Cardiac muscle cell (in vitro differentiated cells and primary cell): ENCODE data around the gene SPCS2. TPM values are rescaled to one million over a fixed set of nuclear protein-coding genes. Genes with fewer than 3 reads are reported as not detected.

Experiments used
- DNase-seq, 2 donors: peaks; one replicate each; pipeline versions ENCODE4 v3.0.0 to v3.0.0-alpha.2; 2010 to 2017; ENCODE audit warnings: low read depth in 1 of 2, low spot score in 1 of 2
- H3K27ac ChIP-seq: fragments of 200-600 bp; sonication (generic); 2 replicates; pipeline ENCODE4 v1.5.1; 2016
- H3K27me3 ChIP-seq: fragments of 200-600 bp; sonication (generic); 2 replicates; pipeline ENCODE4 v1.6.0; 2016; ENCODE audit warnings: control low read depth
- H3K36me3 ChIP-seq: fragments of 200-600 bp; sonication (generic); 2 replicates; pipeline ENCODE4 v1.5.1; 2016; ENCODE audit warnings: control low read depth
- H3K4me1 ChIP-seq: fragments of 200-600 bp; sonication (generic); 2 replicates; pipeline ENCODE4 v1.8.1; 2017; ENCODE audit warnings: low read depth, mild to moderate bottlenecking, mixed run types
- H3K4me3 ChIP-seq: fragments of 200-600 bp; sonication (generic); 2 replicates; pipeline ENCODE4 v1.5.1; 2016; ENCODE audit warnings: mild to moderate bottlenecking
- H3K9me3 ChIP-seq: fragments of 200-600 bp; sonication (generic); 2 replicates; pipeline ENCODE4 v1.5.1; 2017; ENCODE audit warnings: low read depth, mild to moderate bottlenecking, control low read depth
- polyA plus RNA-seq: library from polyadenylated mRNA; unstranded; fragments of >200 nt; fragmentation: Nextera tagmentation; extraction: Ambion mirVana; gene quantifications from 2 replicates; pipeline ENCODE4 v1.2.1, GENCODE V29; 2016
- total RNA-seq: library from RNA; depleted of rRNA; stranded (reverse); fragments of >200 nt; gene quantifications from 2 replicates; pipeline ENCODE4 v1.2.3, GENCODE V29; 2016
- TF ChIP-seq, protein P1 (sequence below): IDR thresholded peaks from 2 replicates; pipeline ENCODE4 v1.5.1; 2012; ENCODE audit warnings: low read depth, mild to moderate bottlenecking, low read length

The SPCS2 gene
- total RNA-seq: 38.1 and 48.5 TPM in 2 replicates
- 333 and 430 TPM in 2 replicates for polyA plus RNA-seq

DNA sequence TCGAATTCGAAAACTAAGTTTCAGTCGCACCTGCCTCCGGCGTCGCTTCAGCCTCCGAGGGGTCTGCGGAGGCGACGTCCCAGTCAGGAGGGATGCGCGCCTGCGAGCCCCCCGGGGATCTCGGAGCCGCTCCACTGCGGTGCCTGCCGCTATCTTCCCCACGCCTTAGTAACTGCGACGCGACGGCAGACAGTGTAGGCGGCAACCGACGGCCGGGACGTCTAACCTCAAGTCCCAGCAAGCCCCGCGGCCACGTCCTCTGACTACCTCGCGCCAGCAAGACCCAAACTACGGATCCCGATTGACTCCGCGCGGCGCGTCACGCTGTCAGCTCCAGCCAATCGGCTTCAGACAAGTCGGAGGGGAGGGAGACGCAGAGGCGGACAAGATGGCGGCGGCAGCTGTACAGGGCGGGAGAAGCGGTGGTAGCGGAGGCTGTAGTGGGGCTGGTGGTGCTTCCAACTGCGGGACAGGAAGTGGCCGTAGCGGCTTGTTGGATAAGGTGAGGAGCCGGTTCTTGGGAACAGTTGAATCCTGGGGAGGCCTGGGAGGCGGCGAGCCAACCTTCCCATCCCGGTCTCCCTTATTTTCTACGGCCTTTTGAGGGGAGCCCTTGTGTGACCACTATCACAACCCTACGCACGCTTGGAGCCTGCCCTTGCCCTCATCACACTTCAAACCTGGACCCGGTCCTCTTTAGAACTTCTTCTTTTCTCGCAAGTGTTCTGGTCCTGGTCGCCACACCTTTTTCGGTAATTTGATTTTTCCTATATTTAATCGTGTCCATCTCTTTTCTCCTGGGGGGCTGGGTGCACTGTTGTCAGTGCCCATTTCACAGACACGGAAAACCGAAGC lies at the start of gene SPCS2, which contains the start of gene XRRA1:
SPCS2 (plus strand) TSS at position 369 of the 855 bp plus-strand sequence; CDS start at position 389, 20 bp downstream.
XRRA1 (minus strand) TSS at position 194 of the 855 bp plus-strand sequence. CDS start 8,213 bp downstream, outside the sequence.
- H3K27ac ChIP-seq: peak within 1 kb of the TSS; percentile 76
- no peaks in the 10 kb centered on the region for H3K9me3 ChIP-seq
- H3K4me1 ChIP-seq: peaks cover 24% of the 10 kb centered on the region
- TF ChIP-seq, protein P1, sequence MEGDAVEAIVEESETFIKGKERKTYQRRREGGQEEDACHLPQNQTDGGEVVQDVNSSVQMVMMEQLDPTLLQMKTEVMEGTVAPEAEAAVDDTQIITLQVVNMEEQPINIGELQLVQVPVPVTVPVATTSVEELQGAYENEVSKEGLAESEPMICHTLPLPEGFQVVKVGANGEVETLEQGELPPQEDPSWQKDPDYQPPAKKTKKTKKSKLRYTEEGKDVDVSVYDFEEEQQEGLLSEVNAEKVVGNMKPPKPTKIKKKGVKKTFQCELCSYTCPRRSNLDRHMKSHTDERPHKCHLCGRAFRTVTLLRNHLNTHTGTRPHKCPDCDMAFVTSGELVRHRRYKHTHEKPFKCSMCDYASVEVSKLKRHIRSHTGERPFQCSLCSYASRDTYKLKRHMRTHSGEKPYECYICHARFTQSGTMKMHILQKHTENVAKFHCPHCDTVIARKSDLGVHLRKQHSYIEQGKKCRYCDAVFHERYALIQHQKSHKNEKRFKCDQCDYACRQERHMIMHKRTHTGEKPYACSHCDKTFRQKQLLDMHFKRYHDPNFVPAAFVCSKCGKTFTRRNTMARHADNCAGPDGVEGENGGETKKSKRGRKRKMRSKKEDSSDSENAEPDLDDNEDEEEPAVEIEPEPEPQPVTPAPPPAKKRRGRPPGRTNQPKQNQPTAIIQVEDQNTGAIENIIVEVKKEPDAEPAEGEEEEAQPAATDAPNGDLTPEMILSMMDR: no peak
- peak within 1 kb of the TSS; percentile 87 for H3K4me3 ChIP-seq
- no peaks in the 10 kb centered on the region for H3K36me3 ChIP-seq
- peak; percentile 99 for DNase-seq
- no peaks in the 10 kb centered on the region for H3K27me3 ChIP-seq

DNA sequence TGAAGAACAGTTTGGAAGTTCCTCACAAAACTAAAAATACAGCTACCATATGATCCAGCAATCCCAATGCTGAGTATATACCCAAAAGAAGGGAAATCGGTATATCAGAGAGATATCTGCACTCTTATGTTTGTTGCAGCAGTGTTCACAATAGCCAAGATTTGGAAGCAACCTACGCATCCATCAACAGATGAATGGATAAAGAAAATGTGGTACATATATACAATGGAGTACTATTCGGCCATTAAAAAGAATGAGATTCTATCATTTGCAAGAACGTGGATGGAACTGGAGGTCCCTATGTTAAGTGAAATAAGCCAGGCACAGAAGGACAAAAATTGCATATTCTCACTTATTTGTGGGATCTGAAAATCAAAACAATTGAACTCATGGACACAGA lies 46.7 kb upstream of the SPCS2 start:
- TF ChIP-seq, protein P1: no peak
- Histone ChIP-seq H3K27ac (no peak overlapping the region), H3K36me3 (peaks cover 11% of the 10 kb centered on the region), H3K4me1 (no peaks in the 10 kb centered on the region), H3K4me3 (no peak overlapping the region), H3K27me3 (no peaks in the 10 kb centered on the region), H3K9me3 (no peaks in the 10 kb centered on the region)
- no peak for DNase-seq

DNA sequence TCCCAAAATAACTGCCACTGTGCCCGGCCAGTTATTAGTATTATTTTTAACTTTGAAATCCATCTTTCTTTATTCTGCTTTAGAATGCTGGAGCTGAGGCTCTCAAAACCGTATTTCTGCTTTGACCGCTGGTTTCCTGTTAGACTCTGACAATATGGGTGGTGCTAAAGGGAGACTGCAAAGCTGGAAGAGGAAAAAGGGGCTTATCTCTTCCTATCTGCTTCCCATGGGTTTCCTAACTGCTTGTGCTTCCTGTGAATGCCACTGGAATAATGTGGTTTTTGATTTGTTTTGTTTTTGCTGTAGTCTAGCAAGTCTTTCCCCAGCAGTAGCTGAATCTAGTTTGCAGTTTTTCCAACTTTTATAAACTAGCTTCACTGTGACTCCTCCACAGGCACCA lies 43.7 kb upstream of the SPCS2 start:
- H3K4me1 ChIP-seq: peaks cover 10% of the 10 kb centered on the region
- H3K4me3 ChIP-seq: no peak overlapping the region
- H3K9me3 ChIP-seq: no peaks in the 10 kb centered on the region
- DNase-seq: peak in 1 of 2 donors; percentile 50
- H3K27me3 ChIP-seq: no peaks in the 10 kb centered on the region
- TF ChIP-seq, protein P1: no peak
- H3K36me3 ChIP-seq: peaks cover 17% of the 10 kb centered on the region
- H3K27ac ChIP-seq: no peak overlapping the region

DNA sequence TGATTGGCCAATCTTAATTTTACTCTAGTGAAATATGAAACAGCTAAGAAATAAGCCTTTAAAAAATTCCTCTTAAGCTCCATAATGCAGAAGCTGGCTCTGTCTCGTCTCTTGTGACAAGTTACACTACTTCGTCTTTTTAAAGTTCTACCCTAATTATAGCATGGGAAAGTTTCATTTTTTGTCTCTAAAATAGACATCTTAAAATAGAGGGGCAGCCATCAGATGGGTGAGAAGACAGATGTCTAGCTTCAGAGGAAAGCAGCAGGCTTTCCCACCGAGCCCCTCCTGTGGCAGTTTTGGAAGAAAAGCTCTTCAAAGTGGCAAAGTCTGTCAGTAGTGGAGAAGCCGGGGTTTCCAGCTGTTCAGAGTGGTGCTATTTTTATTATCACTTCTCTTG lies 39.7 kb upstream of the SPCS2 start:
- Histone ChIP-seq H3K27ac (peak overlapping the region; percentile 44), H3K27me3 (no peaks in the 10 kb centered on the region), H3K4me1 (peaks cover 10% of the 10 kb centered on the region), H3K36me3 (peaks cover 17% of the 10 kb centered on the region), H3K9me3 (no peaks in the 10 kb centered on the region), H3K4me3 (no peak overlapping the region)
- DNase-seq: no peak
- TF ChIP-seq, protein P1: no peak

DNA sequence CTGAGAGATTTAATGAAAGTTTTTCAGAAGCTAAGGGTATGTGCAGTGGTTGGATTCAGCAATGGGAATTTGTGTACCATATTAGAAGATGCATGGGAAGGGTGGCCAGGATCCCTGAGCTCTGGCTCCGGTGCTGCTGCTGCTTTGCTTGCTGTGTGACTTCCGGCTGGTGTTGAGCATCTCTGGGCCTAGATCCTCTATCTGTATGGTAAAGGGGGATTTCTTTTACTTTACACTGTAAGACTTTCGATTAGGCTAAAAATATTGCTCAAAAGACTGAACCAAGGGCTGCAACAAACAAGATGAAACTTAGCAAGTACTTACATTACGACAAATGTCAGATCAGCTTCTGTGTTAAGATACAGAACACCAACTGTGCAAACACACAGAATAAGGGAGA lies 39.3 kb upstream of the SPCS2 start:
- H3K9me3 ChIP-seq: no peaks in the 10 kb centered on the region
- H3K36me3 ChIP-seq: peaks cover 17% of the 10 kb centered on the region
- TF ChIP-seq, protein P1: no peak

More for the DNA sequence above, 39.3 kb upstream of the SPCS2 start:
- no peaks in the 10 kb centered on the region for H3K27me3 ChIP-seq
- DNase-seq: no peak
- no peak overlapping the region for H3K4me3 ChIP-seq
- H3K4me1 ChIP-seq: peaks cover 10% of the 10 kb centered on the region
- peak overlapping the region; percentile 44 for H3K27ac ChIP-seq
